CD14-positive monocyte (primary cell): ENCODE measurements around the gene ZNF829. TPM values are rescaled to one million over a fixed set of nuclear protein-coding genes. Genes with fewer than 3 reads are reported as not detected.

Experiments used
- DNase-seq, 3 donors: peaks; one replicate each; pipeline ENCODE4 v3.0.0-alpha.2; 2011 to 2022
- H2AFZ ChIP-seq: 2 replicates; pipeline ENCODE4 v1.6.0; 2012; ENCODE audit warnings: mild to moderate bottlenecking, low read depth, low read length, inconsistent platforms; ENCODE audit not compliant: insufficient read depth, poor library complexity, severe bottlenecking
- H3K27ac ChIP-seq, 2 donors: 1 replicate in 1 of 2; 2 replicates in 1 of 2; pipeline ENCODE4 v1.5.1; 2012 to 2013; ENCODE audit warnings: low read length in 2 of 2, control low read depth in 1 of 2, inconsistent platforms in 1 of 2, low read depth in 1 of 2, mild to moderate bottlenecking in 1 of 2
- H3K27me3 ChIP-seq, 2 donors: one replicate each; pipeline versions ENCODE4 v1.6.0 to v1.6.1; 2011 to 2013; ENCODE audit warnings: low read length in 2 of 2; ENCODE audit not compliant: control insufficient read depth in 2 of 2, insufficient read depth in 2 of 2
- H3K36me3 ChIP-seq, 2 donors: replicated peaks in 1 of 2; 1 replicate in 1 of 2; 2 replicates in 1 of 2; pipeline versions ENCODE4 v1.5.1 to v1.6.1; 2012 to 2013; ENCODE audit warnings: low read length in 2 of 2, control low read depth in 1 of 2, inconsistent platforms in 1 of 2, mild to moderate bottlenecking in 1 of 2; ENCODE audit not compliant: insufficient read depth in 2 of 2, control insufficient read depth in 1 of 2
- H3K4me1 ChIP-seq, 2 donors: 1 replicate in 1 of 2; 2 replicates in 1 of 2; pipeline versions ENCODE4 v1.5.1 to v1.6.1; 2012 to 2013; ENCODE audit warnings: low read length in 2 of 2, control low read depth in 1 of 2, inconsistent platforms in 1 of 2, mild to moderate bottlenecking in 1 of 2, moderate library complexity in 1 of 2; ENCODE audit not compliant: insufficient read depth in 2 of 2, control insufficient read depth in 1 of 2
- H3K4me2 ChIP-seq: replicated peaks from 2 replicates; pipeline ENCODE3; 2012; ENCODE audit warnings: low read length, moderate library complexity, mild to moderate bottlenecking; ENCODE audit not compliant: poor library complexity, severe bottlenecking; ENCODE audit errors: extremely low read depth
- H3K4me3 ChIP-seq, 3 experiments: fragments of 200-600 bp in 1 of 3; sonication (generic) in 1 of 3; replicated peaks in 1 of 3; 1 replicate in 2 of 3; 2 replicates in 1 of 3; pipeline ENCODE4 v1.5.1; 2011 to 2013; ENCODE audit warnings: low read length in 3 of 3, mild to moderate bottlenecking in 3 of 3, control low read depth in 2 of 3, low read depth in 2 of 3, inconsistent platforms in 1 of 3, moderate library complexity in 1 of 3
- H3K79me2 ChIP-seq: 2 replicates; pipeline ENCODE4 v1.6.0; 2012; ENCODE audit warnings: mild to moderate bottlenecking, control low read depth, inconsistent platforms, low read length, moderate library complexity; ENCODE audit not compliant: insufficient read depth
- H3K9ac ChIP-seq: 2 replicates; pipeline ENCODE4 v1.6.0; 2017; ENCODE audit warnings: low read length, mild to moderate bottlenecking; ENCODE audit not compliant: insufficient read depth, poor library complexity, severe bottlenecking
- H3K9me3 ChIP-seq, 2 donors: replicated peaks in 1 of 2; 1 replicate in 1 of 2; 2 replicates in 1 of 2; pipeline versions ENCODE4 v1.5.1 to v1.6.1; 2012 to 2013; ENCODE audit warnings: low read length in 2 of 2, control low read depth in 1 of 2; ENCODE audit not compliant: control insufficient read depth in 1 of 2, insufficient read depth in 1 of 2
- H4K20me1 ChIP-seq: 2 replicates; pipeline ENCODE4 v1.6.0; 2012; ENCODE audit warnings: mild to moderate bottlenecking, low read length, control low read depth, moderate library complexity; ENCODE audit not compliant: insufficient read depth
- H3K27ac Mint-ChIP-seq, 7 donors: one replicate each; pipeline ENCODE4 v1.8.0; 2020; ENCODE audit warnings: mild to moderate bottlenecking in 7 of 7, mixed read lengths in 7 of 7, moderate library complexity in 6 of 7, inconsistent platforms in 2 of 7
- H3K27me3 Mint-ChIP-seq, 3 donors: one replicate each; pipeline ENCODE4 v1.8.0; 2021 to 2022; ENCODE audit warnings: low read depth in 3 of 3, mild to moderate bottlenecking in 3 of 3, mixed read lengths in 3 of 3, moderate library complexity in 3 of 3, inconsistent platforms in 1 of 3
- H3K36me3 Mint-ChIP-seq, 2 donors: one replicate each; pipeline ENCODE4 v1.8.0; 2020; ENCODE audit warnings: mixed read lengths in 2 of 2, inconsistent platforms in 1 of 2, mild to moderate bottlenecking in 1 of 2
- H3K4me1 Mint-ChIP-seq: one replicate; pipeline ENCODE4 v1.8.0; 2020; ENCODE audit warnings: mild to moderate bottlenecking, mixed read lengths
- H3K4me3 Mint-ChIP-seq, 2 donors: one replicate each; pipeline ENCODE4 v1.8.0; 2020; ENCODE audit warnings: mild to moderate bottlenecking in 2 of 2, mixed read lengths in 2 of 2, moderate library complexity in 1 of 2
- H3K9me3 Mint-ChIP-seq, 7 donors: one replicate each; pipeline ENCODE4 v1.8.0; 2020 to 2022; ENCODE audit warnings: mixed read lengths in 7 of 7, mild to moderate bottlenecking in 6 of 7, moderate library complexity in 6 of 7, inconsistent platforms in 2 of 7
- CTCF ChIP-seq: fragments of 200-600 bp; IDR thresholded peaks from one replicate; pipeline ENCODE4 v1.8.0; 2022; ENCODE audit warnings: antibody characterized with exemption, mild to moderate bottlenecking
- WGBS: methylation state at CpG from one replicate; pipeline ENCODE4 v1.1.5; 2013; ENCODE audit warnings: missing lambda C conversion rate; ENCODE audit not compliant: insufficient coverage; 5-methylcytosine and 5-hydroxymethylcytosine counted together
- intact Hi-C, 2 donors: fragments of 100-400 bp; cut with micrococcal nuclease; formaldehyde crosslinking; loops; one replicate each; pipeline versions ENCODE4 v1.15.0 to v1.15.1; 2023
- polyA plus RNA-seq, 3 donors: library from polyadenylated mRNA; depleted of rRNA in 1 of 3; unstranded in 2 of 3; stranded (reverse) in 1 of 3; fragments of 300-500 nt in 2 of 3; fragments of >200 nt in 1 of 3; fragmentation: Illumina TruSeq in 2 of 3; gene quantifications; 1 replicate in 2 of 3; 2 replicates in 1 of 3; pipeline ENCODE4 v1.2.3, GENCODE V29; 2012 to 2021

Gene ZNF829
- polyA plus RNA-seq, 3 donors = 0.05 to 0.14 (median 0.08) TPM

GRCh38 chr19:36891768-36892357 lies 24.2 kb downstream of the ZNF829 start:
- Histone ChIP-seq H3K27ac (no peak overlapping the region), H2AFZ (no peak overlapping the region), H4K20me1 (no peaks in the 10 kb centered on the region), H3K36me3 (peaks cover 0 to 40% of the 10 kb centered on the region in 2 donors), H3K79me2 (no peaks in the 10 kb centered on the region), H3K4me3 (peak overlapping the region in 1 of 3 experiments; percentile 21), H3K4me2 (no peak overlapping the region), H3K9me3 (peaks cover 41 to 96% of the 10 kb centered on the region in 2 donors), H3K4me1 (no peaks in the 10 kb centered on the region), H3K27me3 (no peaks in the 10 kb centered on the region), H3K9ac (no peak overlapping the region)
- Mint-ChIP-seq H3K36me3 (peaks cover 24 to 26% of the 10 kb centered on the region in 2 donors), H3K27me3 (no peaks in the 10 kb centered on the region), H3K4me3 (no peak overlapping the region), H3K4me1 (no peaks in the 10 kb centered on the region), H3K27ac (no peak overlapping the region), H3K9me3 (peaks cover 60 to 85% (median 78%) of the 10 kb centered on the region in 7 donors)
- no peak for TF ChIP-seq CTCF
- DNase-seq = no peak
- intact Hi-C loops = no loop called here
- no CpG with 5 or more reads among the region's 3 CpGs for WGBS

GRCh38 chr19:36876993-36877938 lies 38.8 kb downstream of the ZNF829 start:
- intact Hi-C loops = no loop called here
- H3K9me3 ChIP-seq = peaks cover 39 to 96% of the 10 kb centered on the region in 2 donors

More at GRCh38 chr19:36876993-36877938, 38.8 kb downstream of the ZNF829 start:
- Histone ChIP-seq H3K4me3 (peak overlapping the region in 1 of 3 experiments; percentile 43), H2AFZ (no peak overlapping the region), H3K36me3 (peaks cover 6 to 41% of the 10 kb centered on the region in 2 donors), H3K79me2 (no peaks in the 10 kb centered on the region), H4K20me1 (no peaks in the 10 kb centered on the region), H3K27me3 (no peaks in the 10 kb centered on the region), H3K4me1 (no peaks in the 10 kb centered on the region), H3K4me2 (no peak overlapping the region), H3K27ac (no peak overlapping the region), H3K9ac (no peak overlapping the region)
- WGBS = 80% methylated on average over 1 of the region's 10 CpGs
- no peak overlapping the region for H3K27ac Mint-ChIP-seq
- H3K4me1 Mint-ChIP-seq = no peaks in the 10 kb centered on the region
- peaks cover 26% of the 10 kb centered on the region in 2 donors for H3K36me3 Mint-ChIP-seq
- peaks cover 35 to 81% (median 72%) of the 10 kb centered on the region in 7 donors for H3K9me3 Mint-ChIP-seq
- no peaks in the 10 kb centered on the region for H3K27me3 Mint-ChIP-seq
- DNase-seq = no peak
- no peak for TF ChIP-seq CTCF
- no peak overlapping the region for H3K4me3 Mint-ChIP-seq
